ENCODE measurements around the gene FAM163B.

DNA sequence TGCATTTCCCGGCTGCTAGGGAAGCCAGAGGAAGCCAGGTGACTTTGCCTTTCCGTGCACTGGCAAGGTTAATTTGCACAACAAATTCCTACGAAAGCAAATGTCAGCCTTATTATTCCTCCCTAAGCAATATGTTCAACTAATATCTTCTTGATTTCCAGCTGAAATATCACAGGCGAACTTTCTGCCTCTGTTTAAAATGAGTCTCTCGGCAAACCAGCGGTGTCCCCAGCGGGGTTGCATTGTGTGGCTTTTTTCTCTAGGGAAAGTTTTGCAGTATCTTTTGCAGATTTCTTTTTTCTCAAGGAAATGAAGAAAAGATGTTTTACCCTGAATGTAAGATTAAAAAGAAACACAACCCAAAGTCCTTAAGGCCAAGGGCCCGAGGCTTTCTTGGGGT, 28.9 kb upstream of the FAM163B start:
- no peak for TF ChIP-seq CREB1 (CRISPR knock-in tag; IDR thresholded peaks at IDR 0.05)
- TF ChIP-seq, protein P1, sequence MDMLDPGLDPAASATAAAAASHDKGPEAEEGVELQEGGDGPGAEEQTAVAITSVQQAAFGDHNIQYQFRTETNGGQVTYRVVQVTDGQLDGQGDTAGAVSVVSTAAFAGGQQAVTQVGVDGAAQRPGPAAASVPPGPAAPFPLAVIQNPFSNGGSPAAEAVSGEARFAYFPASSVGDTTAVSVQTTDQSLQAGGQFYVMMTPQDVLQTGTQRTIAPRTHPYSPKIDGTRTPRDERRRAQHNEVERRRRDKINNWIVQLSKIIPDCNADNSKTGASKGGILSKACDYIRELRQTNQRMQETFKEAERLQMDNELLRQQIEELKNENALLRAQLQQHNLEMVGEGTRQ (CRISPR knock-in tag; IDR thresholded peaks at IDR 0.05): no peak

Measured in WTC11 (cell line).